GM19372 (cell line): ENCODE results near the gene ZNF688.

ENCODE experiments used
- ATAC-seq: cut with Tn5 transposase; IDR thresholded peaks from one replicate; pipeline ENCODE4 v1.9.1; 2021; ENCODE audit warnings: mild to moderate bottlenecking, low read depth, moderate library complexity; ENCODE audit not compliant: unreplicated experiment

ZNF688 gene

GRCh38 chr16:30585400-30586191, 14.1 kb upstream of the ZNF688 start, which contains the start of gene ZNF785:
ZNF785 (minus strand) TSS chr16:30585697; CDS start chr16:30585611, 86 bp downstream.
- peak; percentile 94 for ATAC-seq

GRCh38 chr16:30585022-30585399, 13.5 kb upstream of the ZNF688 start:
- ATAC-seq, result peak; percentile 25

GRCh38 chr16:30582611-30583340, 11.3 kb upstream of the ZNF688 start:
- ATAC-seq, result no peak

- ATAC-seq, result no peak
Measured at GRCh38 chr16:30581457-30581856, 9.9 kb upstream of the ZNF688 start.

GRCh38 chr16:30574678-30575077, 3.2 kb upstream of the ZNF688 start:
- ATAC-seq, result no peak

- ATAC-seq, result no peak
Measured at GRCh38 chr16:30570636-30571444, 674 bp downstream of the ZNF688 start.

- no peak for ATAC-seq
Measured at GRCh38 chr16:30569746-30570635, 1.5 kb downstream of the ZNF688 start.

- no peak for ATAC-seq
Measured at GRCh38 chr16:30569281-30569680, 2.2 kb downstream of the ZNF688 start.

GRCh38 chr16:30567991-30568638, 3.4 kb downstream of the ZNF688 start:
- no peak for ATAC-seq

- no peak for ATAC-seq
Measured at GRCh38 chr16:30567160-30567990, 4.1 kb downstream of the ZNF688 start.

GRCh38 chr16:30566531-30566930, 5.0 kb downstream of the ZNF688 start:
- no peak for ATAC-seq

GRCh38 chr16:30565984-30566383, 5.5 kb downstream of the ZNF688 start:
- ATAC-seq, result no peak

- no peak for ATAC-seq
Measured at GRCh38 chr16:30565526-30565925, 6.0 kb downstream of the ZNF688 start.

GRCh38 chr16:30562021-30562420, 9.5 kb downstream of the ZNF688 start:
- no peak for ATAC-seq

- ATAC-seq, result no peak
Measured at GRCh38 chr16:30561089-30561816, 10.3 kb downstream of the ZNF688 start.

GRCh38 chr16:30559690-30560089, 11.8 kb downstream of the ZNF688 start:
- no peak for ATAC-seq

- no peak for ATAC-seq
Measured at GRCh38 chr16:30558789-30559377, 12.6 kb downstream of the ZNF688 start.
